H9 (cell line): ENCODE results near the gene NT5DC3. TPM values are rescaled to one million over a fixed set of nuclear protein-coding genes. Genes with fewer than 3 reads are reported as not detected.

Source experiments
- DNase-seq: peaks from one replicate; pipeline ENCODE4 v3.0.0-alpha.2; 2017
- H2AFZ ChIP-seq: one replicate; pipeline ENCODE4 v1.6.1; 2013; ENCODE audit warnings: mild to moderate bottlenecking, low read length, control low read depth, moderate library complexity
- H2AK5ac ChIP-seq: 2 replicates; pipeline ENCODE4 v1.6.1; 2013; ENCODE audit warnings: low read length, control low read depth, mixed read lengths; ENCODE audit not compliant: insufficient read length
- H2BK120ac ChIP-seq: one replicate; pipeline ENCODE4 v1.6.1; 2013; ENCODE audit warnings: low read depth, mild to moderate bottlenecking, low read length, control low read depth, inconsistent platforms; ENCODE audit not compliant: poor library complexity, severe bottlenecking
- H2BK12ac ChIP-seq: 2 replicates; pipeline ENCODE4 v1.6.1; 2013; ENCODE audit warnings: low read length, control low read depth, mixed read lengths, low read depth; ENCODE audit not compliant: insufficient read length
- H2BK15ac ChIP-seq: 2 replicates; pipeline ENCODE4 v1.6.1; 2013; ENCODE audit warnings: low read depth, low read length, control low read depth
- H2BK20ac ChIP-seq: one replicate; pipeline ENCODE4 v1.6.1; 2013; ENCODE audit warnings: low read depth, mild to moderate bottlenecking, low read length, control low read depth, inconsistent platforms; ENCODE audit not compliant: poor library complexity, severe bottlenecking
- H2BK5ac ChIP-seq: 2 replicates; pipeline ENCODE4 v1.6.1; 2013; ENCODE audit warnings: low read length, control low read depth, mixed read lengths; ENCODE audit not compliant: insufficient read length
- H3K14ac ChIP-seq: 2 replicates; pipeline ENCODE4 v1.6.1; 2013; ENCODE audit warnings: low read length, control low read depth; ENCODE audit not compliant: insufficient read depth
- H3K18ac ChIP-seq: 2 replicates; pipeline ENCODE4 v1.6.1; 2013; ENCODE audit warnings: low read depth, mild to moderate bottlenecking, mixed read lengths, low read length, control low read depth; ENCODE audit not compliant: insufficient read length
- H3K23ac ChIP-seq: 2 replicates; pipeline ENCODE4 v1.6.1; 2013; ENCODE audit warnings: low read length, control low read depth, mixed read lengths, low read depth; ENCODE audit not compliant: insufficient read length
- H3K23me2 ChIP-seq: 2 replicates; pipeline ENCODE4 v1.6.1; 2013; ENCODE audit warnings: low read depth, mild to moderate bottlenecking, mixed read lengths, low read length, control low read depth; ENCODE audit not compliant: insufficient read length, poor library complexity, severe bottlenecking
- H3K27ac ChIP-seq: 2 replicates; pipeline ENCODE4 v1.5.1; 2013; ENCODE audit warnings: low read length, control low read depth, mixed read lengths, low read depth; ENCODE audit not compliant: insufficient read length
- H3K27me3 ChIP-seq: 2 replicates; pipeline ENCODE4 v1.6.1; 2013; ENCODE audit warnings: low read length, control low read depth, inconsistent platforms; ENCODE audit not compliant: insufficient read depth
- H3K4ac ChIP-seq: 2 replicates; pipeline ENCODE4 v1.6.1; 2013; ENCODE audit warnings: low read depth, mild to moderate bottlenecking, control low read depth, inconsistent platforms, low read length, moderate library complexity
- H3K4me1 ChIP-seq: 2 replicates; pipeline ENCODE4 v1.6.1; 2013; ENCODE audit warnings: low read length, control low read depth, inconsistent platforms; ENCODE audit not compliant: insufficient read depth
- H3K4me2 ChIP-seq: 2 replicates; pipeline ENCODE4 v1.6.1; 2013; ENCODE audit warnings: low read length, control low read depth, mixed read lengths; ENCODE audit not compliant: insufficient read length, insufficient read depth
- H3K56ac ChIP-seq: 2 replicates; pipeline ENCODE4 v1.6.1; 2013; ENCODE audit warnings: low read depth, mild to moderate bottlenecking, mixed read lengths, low read length, control low read depth; ENCODE audit not compliant: insufficient read length
- H3K79me1 ChIP-seq: 2 replicates; pipeline ENCODE4 v1.6.1; 2013; ENCODE audit warnings: low read depth, mild to moderate bottlenecking, moderate library complexity, low read length, control low read depth, inconsistent platforms; ENCODE audit not compliant: insufficient read depth, poor library complexity, severe bottlenecking
- H3K79me2 ChIP-seq: 2 replicates; pipeline ENCODE4 v1.6.1; 2013; ENCODE audit warnings: low read length, control low read depth, inconsistent platforms; ENCODE audit not compliant: insufficient read depth
- H3K9ac ChIP-seq: 2 replicates; pipeline ENCODE4 v1.6.1; 2013; ENCODE audit warnings: low read length, control low read depth, mixed read lengths; ENCODE audit not compliant: insufficient read length; ENCODE audit errors: extremely low read depth
- H3K9me3 ChIP-seq: one replicate; pipeline ENCODE4 v1.6.1; 2013; ENCODE audit warnings: low read depth, low read length, inconsistent platforms; ENCODE audit not compliant: control insufficient read depth
- H3T11ph ChIP-seq: one replicate; pipeline ENCODE4 v1.6.1; 2013; ENCODE audit warnings: mild to moderate bottlenecking, low read length, control low read depth, inconsistent platforms
- H4K20me1 ChIP-seq: one replicate; pipeline ENCODE4 v1.6.1; 2013; ENCODE audit not compliant: control insufficient read depth, insufficient read length, insufficient read depth
- H4K5ac ChIP-seq: 2 replicates; pipeline ENCODE4 v1.6.1; 2013; ENCODE audit warnings: low read depth, mild to moderate bottlenecking, mixed read lengths, low read length, control low read depth; ENCODE audit not compliant: insufficient read length
- H4K8ac ChIP-seq: replicated peaks from 2 replicates; pipeline ENCODE4 v1.6.1; 2013; ENCODE audit warnings: low read length, control low read depth, mixed read lengths, low read depth; ENCODE audit not compliant: insufficient read length
- H4K91ac ChIP-seq: 2 replicates; pipeline ENCODE4 v1.6.1; 2013; ENCODE audit warnings: low read depth, mild to moderate bottlenecking, moderate library complexity, mixed read lengths, low read length, control low read depth; ENCODE audit not compliant: insufficient read length
- H3K27ac Mint-ChIP-seq, 3 experiments: 2 replicates in 2 of 3; 3 replicates in 1 of 3; pipeline ENCODE4 v1.8.0; 2020 to 2021; ENCODE audit warnings: mixed read lengths in 3 of 3, mild to moderate bottlenecking in 1 of 3, moderate library complexity in 1 of 3
- H3K27me3 Mint-ChIP-seq: 2 replicates; pipeline ENCODE4 v1.8.0; 2021; ENCODE audit warnings: low read depth, mild to moderate bottlenecking, moderate library complexity, mixed read lengths
- H3K36me3 Mint-ChIP-seq, 3 experiments: 2 replicates in 2 of 3; 3 replicates in 1 of 3; pipeline ENCODE4 v1.8.0; 2020 to 2021; ENCODE audit warnings: low read depth in 3 of 3, mixed read lengths in 3 of 3; ENCODE audit not compliant: insufficient read depth in 1 of 3
- H3K4me1 Mint-ChIP-seq, 2 experiments: 2 replicates each; pipeline ENCODE4 v1.8.0; 2020; ENCODE audit warnings: mixed read lengths in 2 of 2
- H3K4me3 Mint-ChIP-seq, 2 experiments: 2 replicates in 1 of 2; 3 replicates in 1 of 2; pipeline ENCODE4 v1.8.0; 2020 to 2021; ENCODE audit warnings: mild to moderate bottlenecking in 2 of 2, mixed read lengths in 2 of 2, moderate library complexity in 1 of 2
- H3K9me3 Mint-ChIP-seq, 2 experiments: 2 replicates in 1 of 2; 3 replicates in 1 of 2; pipeline ENCODE4 v1.8.0; 2020; ENCODE audit warnings: mild to moderate bottlenecking in 2 of 2, mixed read lengths in 2 of 2, moderate library complexity in 1 of 2
- CTCF ChIP-seq: fragments of 200-600 bp; sonication (generic); conservative IDR thresholded peaks from 3 replicates; pipeline ENCODE4 v1.8.0; 2021; ENCODE audit warnings: antibody characterized with exemption, mild to moderate bottlenecking
- WGBS: extraction: QIAGEN DNeasy Blood & Tissue Kit; methylation state at CpG from one replicate; pipeline ENCODE4 v1.1.7; 2013; ENCODE audit warnings: missing lambda C conversion rate, low lambda C conversion rate, mixed read lengths; ENCODE audit not compliant: insufficient read length; ENCODE audit errors: extremely low coverage; 5-methylcytosine and 5-hydroxymethylcytosine counted together
- total RNA-seq: library from RNA; stranded (reverse); gene quantifications from 2 replicates; pipeline ENCODE4 v1.2.1, GENCODE V29; 2021

The NT5DC3 gene
- total RNA-seq, 1 experiment from 2014 or later, result 13.6 TPM

- Histone ChIP-seq H3K4me1 (no peaks in the 10 kb centered on the region), H2BK12ac (no peak overlapping the region), H2BK120ac (no peak overlapping the region), H3K9me3 (no peaks in the 10 kb centered on the region), H2AFZ (no peak overlapping the region), H3K56ac (no peak overlapping the region), H3K18ac (no peak overlapping the region), H3K4ac (no peak overlapping the region), H4K91ac (no peak overlapping the region), H2BK5ac (no peak overlapping the region), H3K27me3 (no peaks in the 10 kb centered on the region), H2BK15ac (no peak overlapping the region), H2AK5ac (no peak overlapping the region), H4K8ac (no peak overlapping the region), H3T11ph (no peak overlapping the region), H3K79me1 (no peaks in the 10 kb centered on the region), H3K9ac (no peak overlapping the region), H3K27ac (no peak overlapping the region), H4K20me1 (no peaks in the 10 kb centered on the region), H3K4me2 (no peak overlapping the region), H3K23me2 (no peaks in the 10 kb centered on the region), H3K14ac (no peak overlapping the region), H3K23ac (no peak overlapping the region), H3K79me2 (no peaks in the 10 kb centered on the region), H2BK20ac (no peak overlapping the region), H4K5ac (no peak overlapping the region)
- TF ChIP-seq CTCF, result no peak
- Mint-ChIP-seq H3K9me3 (no peaks in the 10 kb centered on the region), H3K27ac (no peak overlapping the region), H3K36me3 (no peaks in the 10 kb centered on the region), H3K4me1 (peaks cover 3 to 4% of the 10 kb centered on the region in 2 experiments; a peak in 3 of 4 replicates), H3K27me3 (peaks cover 6% of the 10 kb centered on the region; the same call in 1 of the 2 replicates), H3K4me3 (no peak overlapping the region)
- DNase-seq, result no peak
- no CpG with 5 or more reads among the region's 3 CpGs for WGBS
Measured at GRCh38 chr12:103848143-103848542, 7.1 kb upstream of the NT5DC3 start.
